Measurements from ENCODE around the gene CARS2.

- TF ChIP-seq EZH2 (IDR thresholded peaks at IDR 0.05; ENCODE audit: insufficient read depth, poor library complexity, severe bottlenecking) (no peak), EZH2phosphoT487 (IDR thresholded peaks at IDR 0.05; ENCODE audit: insufficient read depth, low read depth) (no peak)
Observed at GRCh38 chr13:110624766-110625756, 80.9 kb downstream of the CARS2 start.
